Left kidney (tissue), 8 donors: Measurements from ENCODE around the gene CPB1. TPM values are rescaled to one million over a fixed set of nuclear protein-coding genes. Genes with fewer than 3 reads are reported as not detected.
"Not testable (repeated sequence)": the region's sequence is repeated elsewhere in the genome, so short reads cannot be mapped to it uniquely, and the experiment has no call there.

Experiments used
- DNase-seq: peaks from one replicate; pipeline ENCODE4 v3.0.0-alpha.2; 2013
- long read RNA-seq, 8 donors: transcript quantifications; one replicate each; lab custom pipeline, GENCODE V29; 2026
- polyA plus RNA-seq: library from polyadenylated mRNA; unstranded; fragments of 120-200 nt; gene quantifications from one replicate; pipeline ENCODE4 v1.2.1, GENCODE V29; 2013; ENCODE audit not compliant: insufficient read length

CPB1 gene
- 0.90 TPM for polyA plus RNA-seq
- long read RNA-seq, donor 1, partial matches to known transcripts, result 0 of 1 reads
- long read RNA-seq, donor 1, other reads (novel, unspliced or antisense), result 0 of 1 reads
- long read RNA-seq, donor 2, result 0 reads
- long read RNA-seq, donor 3, result 0 reads
- long read RNA-seq, donor 4, result 0 reads
- long read RNA-seq, donor 5, result 0 reads
- long read RNA-seq, donor 6, partial matches to known transcripts, result 0 of 2 reads
- long read RNA-seq, donor 6, other reads (novel, unspliced or antisense), result 0 of 2 reads
- long read RNA-seq, donor 7, result 0 reads
- long read RNA-seq, donor 8, result 0 reads

DNA sequence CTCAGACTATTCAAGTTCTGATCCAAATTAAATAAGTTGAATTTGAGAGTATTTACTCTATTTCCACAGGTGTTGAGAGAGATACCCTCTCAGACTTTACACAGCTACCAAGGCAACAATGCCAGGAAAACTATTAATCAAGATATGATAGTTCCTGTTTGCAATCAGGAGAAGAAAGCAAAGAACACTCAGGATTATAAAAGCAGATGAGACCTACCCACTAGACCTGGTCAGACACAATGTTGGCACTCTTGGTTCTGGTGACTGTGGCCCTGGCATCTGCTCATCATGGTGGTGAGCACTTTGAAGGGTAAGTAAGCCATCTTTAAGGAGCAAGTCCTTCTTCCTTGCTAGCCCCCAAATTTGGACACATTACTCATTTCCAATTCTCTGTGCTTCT is at the start of gene CPB1:
TSS of gene CPB1 (plus strand) at position 227 of the 400 bp plus-strand sequence. CDS start at position 240, 13 bp downstream.
- no peak for DNase-seq

- DNase-seq, result no peak
Measured at GRCh38 chr3:148778926-148779325, 48.7 kb upstream of the CPB1 start.

DNA sequence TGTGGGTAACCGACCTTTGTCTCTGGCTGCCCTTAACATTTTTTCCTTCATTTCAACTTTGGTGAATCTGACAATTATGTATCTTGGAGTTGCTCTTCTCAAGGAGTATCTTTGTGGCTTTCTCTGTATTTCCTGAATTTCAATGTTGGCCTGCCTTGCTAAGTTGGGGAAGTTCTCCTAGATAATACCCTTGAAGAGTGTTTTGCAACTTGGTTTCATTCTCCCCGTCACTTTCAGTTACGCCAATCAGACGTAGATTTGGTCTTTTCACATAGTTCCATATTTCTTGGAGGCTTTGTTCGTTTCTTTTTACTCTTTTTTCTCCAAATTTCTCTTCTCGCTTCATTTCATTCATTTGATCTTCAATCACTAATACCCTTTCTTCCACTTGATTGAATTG is 42.6 kb upstream of the CPB1 start:
- not testable (repeated sequence) for DNase-seq

DNA sequence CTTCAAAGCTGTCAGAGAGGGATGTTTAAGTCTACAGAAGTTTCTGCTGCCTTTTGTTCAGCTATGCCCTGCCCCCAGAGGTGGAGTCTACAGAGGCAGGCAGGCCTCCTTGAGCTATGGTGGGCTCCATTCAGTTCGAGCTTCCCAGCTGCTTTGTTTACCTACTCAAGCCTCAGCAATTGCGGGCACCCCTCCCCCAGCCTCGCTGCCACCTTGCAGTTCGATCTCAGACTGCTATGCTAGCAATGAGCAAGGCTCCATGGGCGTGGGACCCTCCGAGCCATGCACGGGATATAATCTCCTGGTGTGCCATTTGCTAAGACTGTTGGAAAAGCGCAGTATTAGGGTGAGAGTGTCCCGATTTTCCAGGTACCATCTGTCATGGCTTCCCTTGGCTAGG is 41.5 kb upstream of the CPB1 start:
- DNase-seq, result not testable (repeated sequence)

GRCh38 chr3:148789146-148789545 is 38.5 kb upstream of the CPB1 start:
- DNase-seq, result no peak

- no peak for DNase-seq
Measured at GRCh38 chr3:148789906-148790305, 37.7 kb upstream of the CPB1 start.

- no peak for DNase-seq
Measured at GRCh38 chr3:148790370-148790769, 37.2 kb upstream of the CPB1 start.

DNA sequence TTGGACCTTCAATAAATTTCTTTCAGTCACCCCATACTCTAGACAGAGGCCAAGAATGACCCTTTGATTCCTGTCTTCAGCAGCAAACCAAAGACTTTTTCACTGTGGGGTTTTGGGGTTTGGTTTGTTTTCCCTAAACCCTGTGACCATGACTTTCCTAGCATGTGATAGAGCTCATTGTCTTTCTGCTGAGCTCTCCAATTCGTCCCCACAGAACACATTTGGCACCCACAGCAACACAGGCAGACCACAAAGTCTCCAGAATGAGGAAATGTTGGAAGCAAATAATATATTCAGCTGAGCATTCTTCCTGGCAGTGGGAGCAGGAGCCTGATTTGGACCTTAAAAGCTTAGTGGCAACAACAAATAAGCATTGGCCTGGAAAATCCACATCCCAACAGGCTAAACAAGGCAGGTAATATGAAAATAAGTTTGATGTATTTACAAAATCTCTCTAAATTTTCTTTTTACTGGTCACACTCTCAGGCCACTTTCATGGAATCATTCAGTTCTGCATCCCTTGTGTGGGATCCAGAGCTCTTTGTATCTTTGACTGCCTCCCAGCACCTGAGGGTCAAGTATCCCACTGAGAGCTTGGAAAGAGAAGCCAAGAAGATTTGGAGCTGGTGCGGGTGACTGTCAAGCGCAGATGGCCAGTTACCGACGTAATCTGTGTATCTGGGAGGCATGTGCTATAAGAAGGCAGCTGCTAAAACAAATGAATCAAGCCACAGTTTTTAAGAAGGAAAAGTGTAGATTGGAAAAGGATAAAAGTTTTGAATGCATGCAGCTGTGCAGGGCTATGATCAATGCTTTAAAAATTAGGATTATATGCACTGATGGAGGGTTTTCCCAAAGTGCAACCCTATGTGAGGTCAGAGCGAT is 36.5 kb upstream of the CPB1 start:
- DNase-seq, result no peak

GRCh38 chr3:148791920-148792319 is 35.7 kb upstream of the CPB1 start:
- no peak for DNase-seq

DNA sequence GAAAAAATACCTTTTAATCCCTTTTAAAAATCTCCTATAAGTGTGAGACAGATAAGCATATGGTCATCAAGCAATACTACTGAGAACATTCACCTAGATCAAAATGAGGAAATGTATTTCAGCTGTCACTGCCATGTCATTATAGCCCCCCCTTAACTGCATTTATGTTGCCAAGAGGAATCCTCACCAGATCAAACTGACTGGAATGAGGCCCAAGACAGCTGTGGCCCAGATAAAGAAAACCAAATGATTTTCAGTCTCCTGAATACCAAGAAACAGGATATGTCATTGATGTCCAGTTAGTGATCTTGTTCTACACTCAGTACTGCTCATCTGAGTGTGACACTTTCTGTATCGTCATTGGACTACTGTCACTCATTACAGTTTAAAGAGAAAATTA is 35.1 kb upstream of the CPB1 start:
- no peak for DNase-seq

- DNase-seq, result no peak
Measured at GRCh38 chr3:148796799-148797198, 30.8 kb upstream of the CPB1 start.

DNA sequence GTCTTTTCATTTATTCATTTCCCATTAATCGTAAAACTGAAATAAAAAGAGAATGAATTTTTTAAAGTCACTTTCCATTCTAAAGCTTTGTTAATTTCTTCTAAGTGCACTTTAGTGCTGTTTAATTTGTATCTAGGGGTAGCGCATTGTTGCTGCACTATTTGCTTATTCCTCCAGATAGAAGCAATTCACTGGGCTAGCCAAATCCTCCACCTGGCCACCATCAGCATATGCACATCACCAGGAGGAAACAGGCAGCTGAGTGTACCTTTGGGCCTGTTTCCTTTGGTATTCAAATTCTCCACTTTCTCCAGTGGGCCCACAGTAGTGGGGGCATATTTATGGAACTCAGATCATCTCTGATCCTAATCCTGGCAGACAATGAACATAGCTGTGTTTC is 29.8 kb upstream of the CPB1 start:
- DNase-seq, result no peak

GRCh38 chr3:148800414-148800813 is 27.2 kb upstream of the CPB1 start:
- DNase-seq, result no peak

- DNase-seq, result no peak
Measured at GRCh38 chr3:148809835-148810234, 17.8 kb upstream of the CPB1 start.

DNA sequence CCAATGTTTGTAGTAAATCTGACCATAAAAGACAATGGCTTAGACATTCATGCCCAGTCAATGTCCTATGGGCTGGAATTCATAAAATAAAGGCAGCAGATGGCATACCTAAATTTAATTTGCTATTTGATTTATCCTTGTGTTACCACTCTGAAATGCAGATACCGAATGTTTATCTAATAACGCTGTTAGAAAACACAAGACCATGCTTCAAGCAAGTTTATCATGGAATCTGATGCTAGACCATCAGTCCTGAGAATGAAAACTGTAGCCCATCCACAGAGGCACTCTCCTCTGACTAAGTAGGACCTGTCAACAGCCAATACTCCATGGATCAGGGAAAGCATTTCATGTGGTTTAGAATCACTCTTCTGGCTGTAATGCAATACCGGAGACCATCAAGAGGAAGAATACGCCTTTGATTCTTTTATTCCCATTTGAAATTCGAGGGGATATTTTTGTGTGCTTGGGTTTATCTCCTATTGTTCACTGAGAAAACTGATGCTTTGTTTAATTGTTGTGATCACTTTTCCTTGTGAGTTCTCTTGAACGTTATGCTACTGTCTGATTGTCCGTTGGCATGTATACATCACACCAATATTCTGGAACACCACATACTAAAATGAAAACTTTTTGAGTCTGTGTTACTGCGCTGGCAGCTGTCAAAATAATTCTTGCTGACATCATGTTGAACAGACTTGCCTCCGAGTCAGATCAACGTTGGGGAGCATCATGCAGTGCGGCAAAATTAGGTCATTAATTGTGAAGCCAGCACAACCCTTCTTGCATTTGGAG is 12.1 kb upstream of the CPB1 start:
- no peak for DNase-seq

DNA sequence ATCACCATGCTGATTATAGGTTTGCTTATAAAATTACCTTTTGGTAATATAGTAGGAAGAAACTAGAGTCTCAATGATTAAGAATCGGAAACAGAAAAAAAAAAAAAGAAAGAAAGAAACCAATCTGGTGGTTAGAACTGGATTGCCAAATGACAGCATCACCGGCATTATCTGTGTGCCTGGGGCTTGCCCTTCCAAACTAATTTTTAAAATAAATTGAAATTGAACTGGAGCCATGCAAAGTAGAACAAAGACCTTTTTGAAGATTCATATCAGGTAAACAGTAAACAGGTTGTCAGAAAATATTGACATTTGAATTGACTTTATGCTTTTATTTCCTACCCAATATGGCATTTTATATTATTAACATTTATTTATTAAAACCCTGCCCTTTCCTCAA is 11.2 kb upstream of the CPB1 start:
- no peak for DNase-seq

DNA sequence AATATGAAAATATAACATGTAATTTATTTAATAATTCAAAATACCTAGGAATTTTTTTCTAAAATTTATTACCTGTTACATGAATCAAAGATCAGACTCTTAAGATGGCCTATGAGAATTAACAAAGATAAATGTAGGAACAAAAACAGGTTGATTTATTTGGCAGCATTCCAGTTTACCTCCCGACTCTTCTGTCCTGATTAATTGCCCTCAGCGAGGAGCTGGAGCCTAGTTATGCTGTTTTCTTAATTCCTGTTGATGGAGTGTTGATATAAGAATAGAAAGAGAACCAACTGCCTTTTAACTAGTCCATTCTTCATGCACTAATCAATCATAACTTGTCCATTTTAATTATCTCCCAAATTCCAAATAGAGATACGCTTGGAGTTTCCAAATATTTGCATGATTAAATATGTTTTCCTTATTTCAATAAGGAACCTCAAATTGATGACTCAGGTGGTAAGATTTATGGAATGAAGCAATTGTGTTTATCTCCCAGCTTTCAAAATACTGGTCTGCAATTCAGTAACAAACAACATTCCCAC is 10.6 kb upstream of the CPB1 start:
- no peak for DNase-seq

GRCh38 chr3:148820361-148821245 is 7.0 kb upstream of the CPB1 start:
- DNase-seq, result no peak

DNA sequence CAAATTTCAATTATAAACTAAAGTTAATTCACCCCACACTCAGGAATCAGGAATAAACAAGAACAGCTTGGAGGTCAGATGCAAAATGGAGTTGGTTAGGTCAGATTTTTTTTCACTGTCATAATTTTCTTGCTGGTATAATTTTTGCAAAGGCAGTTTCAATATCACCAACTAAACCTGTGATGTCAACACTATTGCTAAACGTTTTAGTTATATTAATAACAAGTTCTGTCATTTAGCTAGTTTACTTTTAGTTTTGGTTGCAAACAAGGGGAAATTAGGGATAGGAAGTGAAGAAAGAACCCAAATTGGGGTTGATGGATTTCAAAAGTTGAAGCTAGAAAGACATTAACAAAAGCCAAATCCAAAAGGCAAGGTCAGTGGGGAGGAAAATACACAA is 4.6 kb upstream of the CPB1 start:
- no peak for DNase-seq

DNA sequence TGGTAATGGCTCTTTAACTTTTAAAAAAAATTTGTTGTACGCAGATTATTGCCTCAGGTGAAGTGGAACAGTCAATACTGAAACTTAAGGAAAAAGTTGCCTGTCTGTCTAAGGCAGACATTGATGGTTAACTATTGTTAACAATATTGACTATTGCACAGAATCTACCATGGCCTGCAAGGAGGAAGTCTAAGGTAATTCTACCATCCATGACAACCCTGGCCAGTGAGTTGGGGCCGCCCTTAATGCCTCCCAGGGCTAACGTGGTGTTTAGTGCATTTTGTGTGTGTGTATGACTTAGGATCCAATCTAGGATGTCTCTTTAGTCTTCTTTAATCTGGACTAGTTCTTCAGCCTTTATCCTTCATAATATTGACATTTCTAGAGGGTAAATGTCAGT is 2.1 kb upstream of the CPB1 start:
- no peak for DNase-seq

DNA sequence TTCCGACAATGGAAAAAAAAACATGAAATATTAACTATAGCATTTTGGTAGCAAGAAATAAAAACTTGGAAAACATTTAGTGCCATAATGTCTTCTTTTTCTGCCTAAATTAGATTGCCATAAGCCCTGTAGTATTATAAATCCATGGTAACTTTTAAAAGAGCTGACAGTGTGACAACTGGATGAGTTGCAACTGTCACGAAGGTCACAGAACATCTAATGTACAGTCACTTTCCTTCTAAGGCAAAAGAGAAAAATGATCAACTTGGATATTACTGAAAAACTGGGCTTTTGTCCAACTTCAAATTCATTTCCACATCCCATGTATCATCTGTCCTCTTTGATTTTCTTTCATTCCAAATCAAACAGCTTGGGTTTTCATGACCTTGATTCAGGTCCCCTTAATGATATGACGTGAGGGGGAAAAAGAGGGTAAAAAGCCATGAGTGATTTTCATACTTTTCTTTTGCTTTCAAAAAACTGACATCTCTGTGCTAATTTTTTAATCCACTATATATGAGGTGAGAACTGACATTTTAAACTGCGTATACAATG is 602 bp downstream of the CPB1 start:
- no peak for DNase-seq
